B cell (primary cell): Measurements from ENCODE around the gene ARID3A. TPM values are rescaled to one million over a fixed set of nuclear protein-coding genes. Genes with fewer than 3 reads are reported as not detected.

Experiments
- ATAC-seq: fragments of 200-7000 bp; cut with Tn5 transposase; one replicate; pipeline ENCODE4 v1.10.0; 2021; ENCODE audit warnings: low read depth, mild to moderate bottlenecking, moderate number of reproducible peaks, moderate library complexity
- CTCF ChIA-PET: fragments of 350-600 bp; sonication (Branson Sonifier 250); formaldehyde crosslinking; loops from one replicate; lab custom pipeline; 2021; ENCODE audit warnings: antibody characterized with exemption, inconsistent platforms; lab: Charles Lee
- POLR2A ChIA-PET: fragments of 350-600 bp; sonication (Branson Sonifier 250); formaldehyde crosslinking; loops from one replicate; lab custom pipeline; 2021; ENCODE audit warnings: antibody characterized with exemption; lab: Charles Lee
- DNase-seq: peaks from one replicate; pipeline ENCODE4 v3.0.0; 2013
- H2AFZ ChIP-seq: 2 replicates; pipeline ENCODE4 v1.6.1; 2012; ENCODE audit warnings: mild to moderate bottlenecking, low read depth, low read length; ENCODE audit not compliant: insufficient read depth, poor library complexity, severe bottlenecking
- H3K27ac ChIP-seq, 2 donors: 1 replicate in 1 of 2; 2 replicates in 1 of 2; pipeline ENCODE4 v1.5.1; 2012 to 2013; ENCODE audit warnings: low read length in 2 of 2, mild to moderate bottlenecking in 2 of 2, moderate library complexity in 1 of 2
- H3K27me3 ChIP-seq, 4 experiments: fragments of 200-600 bp in 1 of 4; sonication (generic) in 1 of 4; replicated peaks in 1 of 4; 1 replicate in 2 of 4; 2 replicates in 2 of 4; pipeline versions ENCODE4 v1.6.1 to v1.7.0; 2013 to 2016; ENCODE audit warnings: low read length in 3 of 4, mild to moderate bottlenecking in 2 of 4, mixed read lengths in 1 of 4, moderate library complexity in 1 of 4; ENCODE audit not compliant: insufficient read depth in 4 of 4, control insufficient read depth in 3 of 4; ENCODE audit errors: control extremely low read depth in 1 of 4
- H3K36me3 ChIP-seq, 2 experiments: replicated peaks in 1 of 2; 1 replicate in 1 of 2; 2 replicates in 1 of 2; pipeline versions ENCODE4 v1.6.1 to v1.7.1; 2013; ENCODE audit warnings: low read length in 1 of 2; ENCODE audit not compliant: insufficient read depth in 2 of 2, control insufficient read depth in 1 of 2; ENCODE audit errors: control extremely low read depth in 1 of 2, extremely low read depth in 1 of 2
- H3K4me1 ChIP-seq, 2 donors: fragments of 200-600 bp in 1 of 2; sonication (generic) in 1 of 2; 1 replicate in 1 of 2; 2 replicates in 1 of 2; pipeline versions ENCODE4 v1.5.1 to v1.6.1; 2013 to 2017; ENCODE audit warnings: low read length in 2 of 2; ENCODE audit not compliant: control insufficient read depth in 2 of 2, insufficient read depth in 2 of 2
- H3K4me2 ChIP-seq: replicated peaks from 2 replicates; pipeline ENCODE3; 2012; ENCODE audit warnings: mild to moderate bottlenecking, low read depth, low read length; ENCODE audit not compliant: poor library complexity, severe bottlenecking
- H3K4me3 ChIP-seq, 5 experiments: fragments of 200-600 bp in 1 of 5; sonication (generic) in 1 of 5; 1 replicate in 3 of 5; 2 replicates in 2 of 5; pipeline versions ENCODE4 v1.5.1 to v1.7.0; 2011 to 2016; ENCODE audit warnings: low read length in 4 of 5, mild to moderate bottlenecking in 4 of 5, low read depth in 2 of 5, control low read depth in 1 of 5, moderate library complexity in 1 of 5; ENCODE audit not compliant: insufficient read depth in 1 of 5; ENCODE audit errors: control extremely low read depth in 1 of 5, extremely low read depth in 1 of 5
- H3K79me2 ChIP-seq: fragments of 200-600 bp; sonication (generic); one replicate; pipeline ENCODE4 v1.6.0; 2016; ENCODE audit warnings: low read length; ENCODE audit not compliant: control insufficient read depth, insufficient read depth
- H3K9ac ChIP-seq: fragments of 200-600 bp; sonication (generic); 2 replicates; pipeline ENCODE4 v1.6.1; 2017; ENCODE audit warnings: mild to moderate bottlenecking, low read length, moderate library complexity
- H3K9me3 ChIP-seq, 3 donors: one replicate each; pipeline versions ENCODE4 v1.6.1 to v1.7.1; 2013; ENCODE audit warnings: low read length in 2 of 3; ENCODE audit not compliant: control insufficient read depth in 2 of 3, insufficient read depth in 1 of 3; ENCODE audit errors: control extremely low read depth in 1 of 3
- H4K20me1 ChIP-seq: 2 replicates; pipeline ENCODE4 v1.6.0; 2012; ENCODE audit warnings: mild to moderate bottlenecking, low read length; ENCODE audit not compliant: insufficient read depth, control insufficient read depth, poor library complexity, severe bottlenecking
- H3K27ac Mint-ChIP-seq: one replicate; pipeline ENCODE4 v1.8.0; 2021; ENCODE audit warnings: mixed read lengths
- H3K27me3 Mint-ChIP-seq: one replicate; pipeline ENCODE4 v1.8.0; 2021; ENCODE audit warnings: mixed read lengths
- H3K4me1 Mint-ChIP-seq: one replicate; pipeline ENCODE4 v1.8.0; 2021; ENCODE audit warnings: mixed read lengths
- H3K4me3 Mint-ChIP-seq: one replicate; pipeline ENCODE4 v1.8.0; 2021; ENCODE audit warnings: mixed read lengths
- H3K9me3 Mint-ChIP-seq: one replicate; pipeline ENCODE4 v1.8.0; 2022; ENCODE audit warnings: mixed read lengths; ENCODE audit not compliant: insufficient read depth
- EZH2 ChIP-seq: IDR thresholded peaks from 2 replicates; pipeline ENCODE4 v1.6.1; 2012; ENCODE audit warnings: borderline replicate concordance, low read depth, mild to moderate bottlenecking, moderate library complexity, low read length; ENCODE audit not compliant: insufficient read depth, poor library complexity, severe bottlenecking
- WGBS: methylation state at CpG from one replicate; pipeline ENCODE4 v1.1.5; 2013; ENCODE audit warnings: missing lambda C conversion rate; ENCODE audit not compliant: insufficient coverage; 5-methylcytosine and 5-hydroxymethylcytosine counted together
- intact Hi-C: fragments of 100-400 bp; cut with micrococcal nuclease; formaldehyde crosslinking; loops from one replicate; pipeline ENCODE4 v1.10.0; 2022
- polyA plus RNA-seq: library from polyadenylated mRNA; depleted of rRNA; stranded (reverse); fragments of >200 nt; gene quantifications from 2 replicates; pipeline ENCODE4 v1.2.3, GENCODE V29; 2012
- total RNA-seq, 2 donors: library from RNA; stranded (reverse); fragments of 120-200 nt in 1 of 2; gene quantifications; 1 replicate in 1 of 2; 2 replicates in 1 of 2; pipeline versions ENCODE4 v1.2.3 to v1.2.4, GENCODE V29; 2013 to 2022
- TF ChIP-seq, protein P1 (sequence below): fragments of 200-600 bp; IDR thresholded peaks from one replicate; pipeline ENCODE4 v1.8.0; 2022; ENCODE audit warnings: antibody characterized with exemption, mild to moderate bottlenecking

The ARID3A gene
- total and polyA plus RNA-seq, 2 donors (not counting 1 experiment from before 2014, with no cell fraction given), result 22.9 to 60.5 TPM

DNA sequence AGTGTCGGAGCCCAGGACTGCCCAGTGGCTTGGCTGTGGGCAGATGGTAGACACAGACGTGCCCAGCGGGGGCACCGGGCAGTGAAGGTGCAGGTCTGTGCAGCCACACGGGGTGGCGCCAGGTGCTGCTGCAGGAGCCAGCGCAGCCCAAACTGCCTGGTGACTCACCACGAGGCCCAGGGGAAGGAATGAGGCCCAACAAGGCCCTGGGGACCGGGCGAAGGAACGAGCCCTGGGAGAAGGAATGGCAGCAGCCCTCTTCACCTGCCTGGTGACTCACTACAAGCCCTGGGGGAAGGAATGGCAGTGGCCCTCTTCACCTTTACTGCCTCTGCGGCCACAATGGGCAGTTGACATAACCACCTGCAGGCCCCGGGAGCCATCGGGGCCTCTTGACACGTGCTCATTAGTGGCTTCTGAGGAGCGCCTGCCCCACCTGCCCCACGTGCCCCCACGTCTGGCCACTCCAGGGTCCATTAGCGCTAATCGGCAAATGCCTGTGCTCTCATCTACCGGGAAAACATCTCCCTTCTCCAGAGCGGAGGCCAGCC is 42.1 kb upstream of the ARID3A start:
- WGBS, result 94% methylated on average over 22 of the region's 22 CpGs
- Mint-ChIP-seq H3K4me3 (no peak overlapping the region), H3K27me3 (no peaks in the 10 kb centered on the region)

More for the DNA sequence above, 42.1 kb upstream of the ARID3A start:
- ATAC-seq, result peak; percentile 36
- Histone ChIP-seq H3K27ac (no peak overlapping the region), H3K4me3 (no peak overlapping the region), H3K27me3 (no peaks in the 10 kb centered on the region), H3K79me2 (peaks cover 58% of the 10 kb centered on the region), H3K9me3 (no peaks in the 10 kb centered on the region), H3K4me2 (no peak overlapping the region), H3K36me3 (peaks cover 0 to 75% of the 10 kb centered on the region in 2 experiments), H3K4me1 (peaks cover 0 to 11% of the 10 kb centered on the region in 2 donors), H4K20me1 (peaks cover 51% of the 10 kb centered on the region), H3K9ac (no peak overlapping the region), H2AFZ (no peak overlapping the region)
- H3K9me3 Mint-ChIP-seq, result no peaks in the 10 kb centered on the region
- no peaks in the 10 kb centered on the region for H3K4me1 Mint-ChIP-seq
- POLR2A ChIA-PET, result interaction anchor here (0.7 kb wide), 1 partner anchor 20 kb away, joined by 6 read pairs; no protein-coding TSS in a partner anchor
- no peak for DNase-seq
- CTCF ChIA-PET, result interaction anchor here (1.2 kb wide), 1 partner anchor 36 kb away, joined by 3 read pairs; no protein-coding TSS in a partner anchor
- TF ChIP-seq EZH2, result no peak
- TF ChIP-seq, protein P1, sequence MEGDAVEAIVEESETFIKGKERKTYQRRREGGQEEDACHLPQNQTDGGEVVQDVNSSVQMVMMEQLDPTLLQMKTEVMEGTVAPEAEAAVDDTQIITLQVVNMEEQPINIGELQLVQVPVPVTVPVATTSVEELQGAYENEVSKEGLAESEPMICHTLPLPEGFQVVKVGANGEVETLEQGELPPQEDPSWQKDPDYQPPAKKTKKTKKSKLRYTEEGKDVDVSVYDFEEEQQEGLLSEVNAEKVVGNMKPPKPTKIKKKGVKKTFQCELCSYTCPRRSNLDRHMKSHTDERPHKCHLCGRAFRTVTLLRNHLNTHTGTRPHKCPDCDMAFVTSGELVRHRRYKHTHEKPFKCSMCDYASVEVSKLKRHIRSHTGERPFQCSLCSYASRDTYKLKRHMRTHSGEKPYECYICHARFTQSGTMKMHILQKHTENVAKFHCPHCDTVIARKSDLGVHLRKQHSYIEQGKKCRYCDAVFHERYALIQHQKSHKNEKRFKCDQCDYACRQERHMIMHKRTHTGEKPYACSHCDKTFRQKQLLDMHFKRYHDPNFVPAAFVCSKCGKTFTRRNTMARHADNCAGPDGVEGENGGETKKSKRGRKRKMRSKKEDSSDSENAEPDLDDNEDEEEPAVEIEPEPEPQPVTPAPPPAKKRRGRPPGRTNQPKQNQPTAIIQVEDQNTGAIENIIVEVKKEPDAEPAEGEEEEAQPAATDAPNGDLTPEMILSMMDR, result no peak
- no peak overlapping the region for H3K27ac Mint-ChIP-seq
- intact Hi-C loops, result no loop called here
